GM19455 (cell line): ENCODE measurements around the gene FBXO2.

Source experiments
- ATAC-seq: cut with Tn5 transposase; IDR thresholded peaks from one replicate; pipeline ENCODE4 v1.9.1; 2021; ENCODE audit not compliant: unreplicated experiment

FBXO2 gene, protein sequence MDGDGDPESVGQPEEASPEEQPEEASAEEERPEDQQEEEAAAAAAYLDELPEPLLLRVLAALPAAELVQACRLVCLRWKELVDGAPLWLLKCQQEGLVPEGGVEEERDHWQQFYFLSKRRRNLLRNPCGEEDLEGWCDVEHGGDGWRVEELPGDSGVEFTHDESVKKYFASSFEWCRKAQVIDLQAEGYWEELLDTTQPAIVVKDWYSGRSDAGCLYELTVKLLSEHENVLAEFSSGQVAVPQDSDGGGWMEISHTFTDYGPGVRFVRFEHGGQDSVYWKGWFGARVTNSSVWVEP

DNA sequence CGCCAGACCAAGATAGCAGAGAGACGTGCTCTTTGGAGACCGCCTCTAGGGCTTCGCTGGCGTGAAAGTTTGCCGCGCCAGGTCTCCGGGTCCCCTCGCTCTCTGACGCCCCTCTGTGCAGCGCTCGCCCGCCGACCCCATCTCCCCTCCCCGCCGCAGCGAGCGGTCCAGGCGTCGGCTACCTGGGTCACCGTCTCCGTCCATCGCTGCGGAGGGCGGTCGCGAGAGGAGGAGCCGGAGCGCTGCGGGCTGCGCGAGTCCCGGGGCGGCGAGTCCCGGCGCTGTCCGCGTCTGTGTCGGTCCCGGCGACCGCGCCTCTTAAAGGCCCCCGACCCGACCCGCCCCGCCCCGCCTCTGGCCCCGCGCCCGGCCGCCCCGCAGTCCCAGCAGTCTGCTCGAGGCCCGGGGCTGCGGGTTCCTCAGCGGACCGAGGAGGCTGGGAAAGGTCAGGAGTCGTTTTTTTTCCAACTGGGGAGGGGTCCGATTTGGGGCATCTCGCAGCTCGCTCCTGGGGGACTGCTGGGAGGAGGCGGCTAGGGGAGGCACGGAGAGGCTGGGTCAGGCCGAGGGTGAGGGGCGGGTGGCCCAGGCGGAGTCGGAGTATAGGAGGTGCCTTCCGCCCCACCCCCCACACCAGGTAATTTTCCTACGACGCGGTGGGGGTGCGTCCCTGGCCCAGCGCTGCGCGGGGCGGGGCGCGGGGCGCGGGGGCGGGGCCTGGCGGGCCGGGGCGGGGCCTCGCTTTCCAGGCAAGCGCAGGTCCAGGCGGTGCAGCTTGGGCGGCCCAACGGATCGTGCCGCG is at the start of gene FBXO2, which contains the start of gene FBXO44:
TSS of gene FBXO2 (minus strand) at position 293 of the 802 bp plus-strand sequence. CDS start at position 204, 89 bp downstream.
TSS of gene FBXO44 (plus strand) at position 741 of the 802 bp plus-strand sequence. CDS start 959 bp downstream, outside the sequence.
- peak; percentile 65 for ATAC-seq

DNA sequence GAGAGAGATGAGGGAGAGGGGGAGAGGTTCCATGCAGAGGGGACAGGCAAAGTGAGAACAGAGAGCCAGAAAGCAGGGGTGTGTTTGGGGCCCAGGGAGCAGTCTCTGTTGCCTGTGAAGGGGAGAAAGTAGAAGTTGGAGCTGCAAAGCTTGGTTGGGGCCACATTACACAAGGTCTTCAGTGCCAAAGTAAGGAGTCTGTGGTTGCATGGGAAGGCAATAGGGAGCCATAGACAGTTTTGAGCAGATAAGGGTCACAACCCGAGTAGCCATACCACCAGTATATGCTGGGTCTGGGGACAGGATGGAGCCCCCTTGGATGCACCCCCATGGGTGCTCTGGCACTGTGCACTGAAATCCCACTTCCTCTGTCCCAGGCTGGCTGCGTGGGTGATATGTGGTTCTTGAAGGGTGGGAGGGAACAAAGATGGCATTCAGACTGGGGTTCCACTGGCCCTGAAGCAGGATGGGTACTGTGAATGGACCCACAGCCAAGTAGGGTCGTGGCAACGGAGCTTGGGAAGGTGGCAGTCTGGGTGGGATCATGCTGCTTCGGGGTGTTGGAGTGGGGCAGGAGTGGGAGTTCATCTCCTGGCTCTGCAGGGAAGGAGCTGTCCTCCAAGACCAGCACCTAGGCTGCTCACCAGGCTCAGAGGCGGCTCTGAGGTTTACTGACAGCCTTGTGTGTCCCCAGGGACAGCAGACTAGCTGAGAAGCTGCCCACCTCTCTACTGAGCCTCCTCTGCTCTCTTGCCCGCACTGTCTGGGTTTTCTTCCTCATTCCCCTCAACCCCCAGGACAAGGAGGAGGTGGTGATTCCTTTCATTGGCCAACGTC is 49.3 kb upstream of the FBXO2 start:
- ATAC-seq: no peak

DNA sequence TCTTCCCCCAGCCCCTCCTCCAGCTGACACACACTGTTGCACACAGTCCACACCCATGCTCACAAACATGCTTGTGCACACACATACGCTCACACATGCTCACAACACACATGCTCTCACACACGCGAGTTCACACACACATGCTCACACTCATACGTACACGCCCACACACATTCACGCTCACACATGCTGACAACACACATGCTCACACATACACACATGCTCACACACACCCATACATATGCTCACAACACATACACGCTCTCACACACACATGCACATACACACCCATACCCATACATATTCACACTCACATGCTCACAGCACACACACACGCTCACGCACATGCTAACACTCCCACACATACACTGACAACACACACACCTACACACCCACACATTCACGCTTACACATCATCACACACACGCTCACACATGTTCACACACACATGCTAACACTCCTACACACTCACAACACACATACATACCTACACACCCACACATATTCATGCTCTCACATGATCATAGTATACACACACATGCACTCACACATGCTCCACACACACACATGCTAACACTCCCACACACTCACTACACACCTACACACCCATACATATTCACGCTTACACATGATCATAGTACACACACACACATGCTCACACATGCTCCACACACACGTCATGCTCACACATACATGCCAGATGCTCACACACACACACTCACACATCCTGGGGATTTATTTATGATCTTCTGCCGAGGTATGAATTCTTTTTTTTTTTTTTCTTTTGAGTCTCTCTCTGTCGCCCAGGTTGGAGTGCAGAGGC is 48.0 kb upstream of the FBXO2 start:
- no peak for ATAC-seq

DNA sequence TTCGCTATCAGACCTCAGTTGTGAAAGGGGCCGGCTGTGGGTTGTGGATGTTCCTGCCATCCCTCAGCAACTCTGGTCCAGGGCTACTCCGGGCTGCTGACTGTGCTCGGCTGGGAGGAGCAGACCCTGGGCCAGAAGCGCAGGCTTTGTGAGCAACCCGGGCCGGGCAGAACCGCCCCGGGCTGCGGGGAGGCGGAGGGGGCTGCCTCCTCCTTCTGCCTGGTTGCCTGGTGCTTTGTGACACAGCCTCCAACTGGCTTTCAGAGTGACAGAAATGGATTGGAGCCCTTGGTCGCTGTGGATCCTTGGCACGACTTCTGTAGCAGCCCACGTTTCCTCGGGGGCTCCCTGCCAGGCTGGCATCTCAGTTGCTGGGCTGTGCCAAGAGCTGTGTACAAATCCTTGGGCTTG is 47.3 kb upstream of the FBXO2 start:
- no peak for ATAC-seq

DNA sequence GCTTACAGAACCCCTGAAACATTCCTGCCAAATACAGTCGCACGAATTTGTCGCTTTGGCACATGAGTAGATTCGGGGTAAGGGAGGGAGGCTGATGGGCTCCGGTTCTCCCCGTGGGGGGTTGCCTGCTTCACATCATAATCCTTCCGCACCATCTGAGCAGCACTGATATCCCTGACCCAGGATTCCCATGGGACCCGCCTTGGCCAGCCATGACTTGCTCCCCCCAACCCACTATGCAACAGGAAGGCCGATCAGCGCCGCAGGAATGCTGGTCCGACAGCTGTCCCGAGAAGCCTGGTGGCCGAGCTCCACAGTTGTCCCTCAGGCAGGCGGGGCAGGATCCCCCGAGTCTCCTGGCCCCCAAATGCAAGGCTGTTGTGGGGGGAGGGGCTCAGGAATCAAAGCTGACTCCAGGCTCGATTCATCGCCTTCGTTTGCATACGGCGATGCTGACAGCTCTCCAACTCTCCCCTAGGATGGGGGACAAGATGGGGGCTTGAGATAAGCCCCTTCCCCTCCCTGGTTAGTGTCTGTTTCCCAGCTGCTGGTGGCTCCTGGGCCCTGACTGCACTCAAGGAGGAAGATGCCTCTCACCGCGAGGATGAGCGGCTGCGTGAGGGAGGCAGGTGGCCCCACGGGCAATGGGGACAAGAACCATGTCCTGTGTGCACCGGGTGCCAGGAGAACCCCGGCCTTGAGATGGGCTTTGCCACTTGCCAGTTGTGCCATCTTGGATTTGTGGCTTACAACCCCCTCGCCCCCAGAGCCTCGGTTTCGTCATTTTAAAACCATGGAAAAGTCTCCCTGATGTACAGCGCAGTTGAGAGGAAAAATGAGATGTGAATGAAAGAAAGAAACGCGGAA is 46.6 kb upstream of the FBXO2 start:
- ATAC-seq: no peak

DNA sequence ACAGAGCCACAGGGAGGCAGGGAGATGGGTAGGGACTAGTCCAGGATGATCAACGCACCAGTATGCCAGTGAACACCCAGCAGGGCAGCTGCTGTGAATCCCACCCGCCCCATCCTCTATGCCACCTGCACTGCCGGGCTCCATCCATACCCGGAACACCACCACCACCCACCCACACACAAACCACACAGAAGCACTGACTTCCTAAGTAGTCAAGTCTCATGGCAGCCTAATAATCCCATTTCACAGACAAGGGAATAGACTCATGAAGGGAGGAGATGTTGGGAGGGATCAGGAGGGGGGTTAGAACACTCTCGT is 43.6 kb upstream of the FBXO2 start:
- ATAC-seq: no peak

DNA sequence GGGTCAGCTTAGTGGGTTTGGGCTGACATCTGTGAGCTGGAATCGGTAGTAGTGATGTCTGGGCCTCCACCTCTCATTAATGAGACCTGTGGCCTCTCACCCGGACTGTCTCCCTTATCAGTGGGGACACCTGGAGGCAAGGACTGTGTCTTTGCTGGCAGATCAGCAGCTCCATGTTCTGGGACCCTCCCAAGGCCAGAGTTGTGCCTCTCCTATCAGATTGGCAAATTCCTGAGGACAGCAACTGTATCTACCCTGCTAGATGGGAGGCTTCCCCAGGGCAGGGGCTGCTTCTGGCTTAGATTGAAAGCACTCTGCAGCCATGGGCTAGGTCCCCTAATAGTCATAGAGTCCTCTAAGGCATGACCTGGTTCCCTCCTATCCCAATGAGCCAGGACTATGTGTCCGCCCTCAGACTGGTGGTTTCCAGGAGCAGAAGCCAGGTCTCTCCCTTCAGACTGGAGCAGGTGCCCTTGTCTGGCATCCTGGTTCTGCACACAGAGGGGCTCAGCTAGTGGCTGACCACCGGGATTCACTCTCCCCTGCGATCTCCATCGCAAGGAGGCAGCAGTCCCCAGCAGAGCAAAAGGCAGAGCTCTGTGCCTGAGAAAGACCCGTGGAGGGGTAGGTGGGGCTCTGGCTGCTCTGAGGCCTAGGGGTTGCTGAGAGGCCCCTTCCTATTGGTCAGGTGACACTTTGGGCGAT is 43.1 kb upstream of the FBXO2 start:
- ATAC-seq: no peak

DNA sequence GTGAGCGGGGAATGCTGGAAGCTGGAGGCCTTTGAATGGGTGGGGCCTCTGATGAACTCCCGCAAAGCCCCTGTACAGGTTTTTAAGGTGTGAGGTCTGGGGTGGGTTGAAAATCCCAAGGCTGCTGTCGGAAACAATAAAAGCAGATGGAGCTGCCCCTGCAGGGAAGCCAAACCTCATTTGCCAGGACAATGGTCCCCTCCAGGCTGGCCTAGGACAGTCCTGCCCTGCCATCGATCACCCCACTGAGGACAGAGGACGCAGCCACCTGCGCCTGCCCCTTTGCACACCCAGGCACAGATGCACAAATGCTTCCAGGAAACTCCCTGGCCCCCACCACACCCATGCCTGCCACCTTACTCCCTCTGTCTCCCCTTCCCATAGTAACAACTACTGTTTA is 41.6 kb upstream of the FBXO2 start:
- ATAC-seq: no peak

DNA sequence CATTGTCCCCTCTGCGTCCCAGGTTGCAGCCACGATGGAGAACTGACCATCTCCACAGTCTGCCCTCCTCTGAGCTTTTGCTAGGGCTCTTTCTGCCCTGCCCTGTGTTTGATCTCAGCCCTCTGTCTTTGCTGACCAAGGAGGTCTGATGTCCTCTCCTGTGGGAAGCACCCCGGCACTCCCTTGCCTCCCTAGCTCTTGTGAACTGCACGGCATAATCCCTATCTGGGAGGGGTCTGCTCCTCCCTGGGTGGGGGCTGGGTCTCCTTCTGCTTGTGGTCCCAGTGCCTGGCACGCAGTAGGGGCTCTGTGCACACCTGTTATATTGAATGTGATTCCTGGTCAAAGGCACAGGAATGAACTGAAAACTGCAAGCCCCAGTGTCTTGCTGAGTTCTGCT is 39.7 kb upstream of the FBXO2 start:
- ATAC-seq: no peak

DNA sequence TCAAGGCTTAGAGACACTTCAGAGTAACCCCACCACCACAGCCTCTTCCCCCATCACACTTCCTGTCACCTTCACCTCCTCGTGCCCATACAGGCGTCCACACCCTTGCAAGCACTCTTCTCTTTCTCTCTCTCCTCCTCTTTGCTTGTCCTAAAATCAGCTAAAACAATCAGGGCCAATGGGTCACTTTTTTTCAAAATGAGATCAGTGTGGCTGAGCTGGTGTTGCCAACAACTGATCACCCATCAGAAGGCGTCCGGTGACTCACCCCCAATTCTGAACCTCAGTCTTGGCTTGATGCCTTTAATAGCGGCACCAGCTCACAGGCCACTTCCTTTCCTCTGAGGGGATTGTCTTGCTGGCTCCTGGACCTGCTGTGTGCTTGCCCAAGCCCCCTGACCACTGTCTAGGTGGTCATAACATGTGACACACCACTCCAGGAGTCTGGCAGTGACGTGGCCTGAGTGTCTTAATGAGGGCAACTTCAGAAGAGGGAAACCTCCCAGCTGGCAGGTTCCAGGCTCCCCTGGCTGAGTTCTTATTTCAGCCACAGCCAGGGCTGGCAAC is 38.9 kb upstream of the FBXO2 start:
- ATAC-seq: no peak

DNA sequence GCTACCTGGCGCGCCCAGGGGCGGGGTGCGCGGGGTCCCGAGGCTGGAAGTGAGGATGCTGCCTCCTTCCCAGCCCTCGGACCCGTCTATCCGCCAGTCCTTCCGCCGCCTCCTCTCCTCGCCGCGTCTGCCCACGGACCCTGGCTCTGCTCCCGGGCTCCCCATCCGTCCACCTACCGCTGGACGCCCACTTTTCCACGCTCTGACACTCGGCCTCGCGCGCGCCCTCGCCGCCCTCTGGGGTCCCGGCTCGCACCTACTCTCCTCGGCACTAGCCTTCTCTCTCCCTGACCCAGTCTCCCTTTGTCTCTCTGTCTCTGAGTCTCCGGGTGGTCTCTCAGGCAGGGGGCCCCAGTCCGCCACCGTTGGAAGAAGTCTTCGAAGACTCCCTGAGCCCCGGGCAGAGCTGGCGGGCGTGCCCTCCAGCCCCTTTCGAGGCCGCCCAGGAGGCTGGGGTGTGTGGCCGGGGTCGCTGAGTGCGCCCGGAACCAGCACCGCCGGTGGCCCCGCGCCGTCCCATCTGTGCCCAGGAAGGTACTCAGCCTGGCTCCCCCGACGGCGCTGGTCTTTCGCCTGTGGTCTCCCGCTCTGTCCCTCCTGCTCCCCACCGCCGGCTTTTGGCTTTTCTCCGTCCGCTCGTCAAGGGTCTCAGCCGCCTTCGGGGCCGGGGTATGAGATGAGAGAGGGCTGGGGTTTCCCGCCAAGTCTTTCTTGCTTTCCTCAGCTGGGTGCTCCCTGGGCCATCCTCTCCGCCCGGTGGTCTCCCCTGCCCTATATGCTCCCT is 37.9 kb upstream of the FBXO2 start:
- no peak for ATAC-seq

DNA sequence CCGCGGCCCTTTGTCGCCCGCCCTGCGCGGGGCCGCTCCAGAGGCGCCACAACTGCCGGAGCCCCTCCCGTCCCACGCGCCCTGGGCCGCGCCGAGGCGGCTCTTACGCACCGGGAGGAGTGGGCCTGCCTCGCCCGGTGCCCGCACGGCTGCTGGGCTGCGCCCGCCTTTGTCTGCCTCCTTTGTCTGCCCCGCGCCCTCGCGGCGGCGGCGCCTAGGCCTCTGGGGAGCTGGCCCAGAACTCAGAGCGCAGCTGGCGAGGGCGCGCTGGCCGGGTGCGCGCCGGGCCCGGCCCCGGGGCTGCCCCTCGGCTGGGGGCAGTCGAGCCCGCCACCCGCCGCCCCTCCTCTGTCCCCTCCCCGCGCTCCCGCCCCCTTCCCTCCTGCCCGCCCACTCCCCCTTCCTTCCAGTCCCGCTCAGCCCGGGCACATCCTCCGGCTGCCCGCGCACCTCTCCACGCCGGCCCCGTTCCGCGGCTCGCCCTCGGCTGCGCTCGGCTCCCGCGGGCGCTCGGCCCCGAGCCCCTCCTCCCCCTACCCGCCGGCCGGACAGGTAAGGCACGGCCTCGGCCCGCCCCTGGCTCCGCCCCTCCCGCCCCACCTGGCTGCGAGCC is 37.2 kb upstream of the FBXO2 start, which contains the start of gene DRAXIN:
TSS of gene DRAXIN (plus strand) at position 409 of the 613 bp plus-strand sequence. CDS start 14,549 bp downstream, outside the sequence.
- ATAC-seq: no peak

DNA sequence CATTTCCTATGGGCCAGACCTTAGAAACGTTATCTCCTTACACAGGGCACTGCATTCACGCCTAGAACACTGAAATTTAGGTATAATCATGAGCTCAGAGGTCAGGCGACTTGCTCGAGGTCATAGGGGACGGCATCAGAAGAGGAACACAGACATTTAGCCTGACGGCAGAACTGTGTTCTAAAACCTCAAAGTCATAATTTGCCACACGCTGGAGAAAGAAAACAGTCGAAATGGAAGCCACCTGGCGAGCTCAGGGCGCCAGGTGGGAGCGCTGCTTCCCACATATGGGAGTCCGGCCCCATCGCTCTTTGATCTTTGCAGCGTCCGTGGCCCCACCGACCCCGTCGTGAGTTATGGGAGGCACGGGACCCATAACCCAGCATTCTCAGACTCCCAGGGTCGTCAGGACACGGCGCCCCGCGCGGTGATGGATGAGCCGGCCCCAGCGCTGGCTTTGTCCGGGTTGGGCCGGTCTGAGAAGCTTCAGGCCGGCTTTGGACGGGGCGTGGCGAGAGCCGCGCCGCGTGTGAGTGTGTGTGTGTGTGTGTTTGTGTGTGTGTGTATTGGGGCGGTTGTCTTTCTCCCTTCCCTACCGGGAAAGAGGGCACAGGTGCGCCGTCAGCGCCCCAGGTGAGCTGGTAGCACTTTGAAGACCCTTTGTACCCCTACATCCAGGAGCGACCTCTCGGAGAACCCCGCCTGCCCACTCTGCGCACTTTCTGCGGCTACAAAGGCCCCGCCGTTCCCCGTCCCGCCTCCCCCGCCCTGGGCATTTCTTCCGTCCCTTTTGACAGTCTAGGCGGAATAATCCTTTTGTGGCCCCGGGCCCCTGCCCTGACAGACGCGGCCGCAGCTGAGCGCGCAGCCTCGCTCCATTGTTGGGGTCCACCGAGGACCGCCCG is 36.4 kb upstream of the FBXO2 start:
- no peak for ATAC-seq

DNA sequence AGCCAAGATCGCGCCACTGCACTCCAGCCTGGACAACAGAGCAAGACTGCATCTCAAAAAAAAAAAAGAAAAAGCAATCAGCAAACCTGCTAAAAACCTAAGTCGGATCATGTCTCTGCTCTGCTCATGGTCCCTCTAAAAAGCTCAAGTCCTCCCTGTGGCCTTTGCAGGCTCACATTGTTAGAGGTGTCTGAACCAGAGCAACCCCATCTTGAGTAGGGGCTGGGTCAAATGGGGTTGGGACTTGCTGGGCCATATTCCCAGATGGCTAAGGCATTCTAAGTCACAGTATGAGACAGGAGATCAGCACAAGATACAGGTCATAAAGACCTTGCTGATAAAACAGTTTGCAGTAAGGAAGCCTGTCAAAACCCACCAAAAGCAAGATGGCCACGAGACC is 34.3 kb upstream of the FBXO2 start:
- ATAC-seq: no peak

DNA sequence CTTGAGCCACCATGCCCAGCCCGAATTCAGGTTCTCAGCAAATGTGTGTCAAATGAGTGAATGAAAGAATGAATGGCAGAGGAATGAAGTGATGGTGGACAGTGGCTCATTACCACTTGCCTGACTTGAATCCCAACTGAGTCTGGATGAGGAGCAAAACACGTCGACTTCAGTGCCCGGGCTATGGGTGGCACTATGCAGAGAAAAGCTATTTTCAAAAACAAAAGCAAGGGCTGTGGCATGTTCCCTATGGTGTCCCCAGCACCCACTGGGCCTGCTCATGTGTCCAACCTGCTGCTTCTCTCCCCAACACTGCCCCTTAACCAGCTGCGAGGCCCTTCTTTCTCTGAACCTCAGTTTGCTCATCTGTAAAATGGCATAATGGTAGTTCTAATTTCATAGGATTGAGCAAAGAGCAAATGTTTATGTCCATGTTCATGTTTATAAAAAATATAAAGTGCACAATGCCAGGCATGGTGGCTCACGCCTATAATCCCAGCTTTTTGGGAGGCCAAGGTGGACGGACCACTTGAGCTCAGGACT is 31.1 kb upstream of the FBXO2 start:
- no peak for ATAC-seq

DNA sequence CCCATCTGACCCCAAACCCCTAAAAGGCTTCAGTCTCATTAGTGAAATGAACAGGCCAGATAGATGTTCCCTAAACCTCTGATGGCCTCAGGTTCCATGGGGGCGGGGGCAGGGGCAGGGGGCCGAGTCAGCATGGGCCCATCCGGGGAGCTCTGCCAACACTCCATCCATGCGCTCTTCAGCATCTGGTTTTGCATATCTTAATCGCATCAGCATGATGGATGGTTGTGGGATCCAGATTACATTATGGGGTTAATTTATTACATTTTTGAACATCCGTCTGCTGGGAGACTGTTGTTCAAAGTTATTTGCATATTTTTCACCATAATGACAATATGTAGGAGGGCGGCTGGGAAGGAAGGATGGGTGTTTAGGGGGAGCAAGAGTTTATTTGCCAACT is 29.8 kb upstream of the FBXO2 start:
- ATAC-seq: no peak
